CD4-positive, alpha-beta T cell treated with Interleukin-6 for 4 hours (primary cell): ENCODE results near the gene DNAH10.
"Not testable (repeated sequence)": the region's sequence is repeated elsewhere in the genome, so short reads cannot be mapped to it uniquely, and the experiment has no call there.

Experiments
- DNase-seq: peaks from one replicate; pipeline ENCODE4 v3.0.0-alpha.2; 2020; ENCODE audit warnings: mixed read lengths

Gene DNAH10

DNA sequence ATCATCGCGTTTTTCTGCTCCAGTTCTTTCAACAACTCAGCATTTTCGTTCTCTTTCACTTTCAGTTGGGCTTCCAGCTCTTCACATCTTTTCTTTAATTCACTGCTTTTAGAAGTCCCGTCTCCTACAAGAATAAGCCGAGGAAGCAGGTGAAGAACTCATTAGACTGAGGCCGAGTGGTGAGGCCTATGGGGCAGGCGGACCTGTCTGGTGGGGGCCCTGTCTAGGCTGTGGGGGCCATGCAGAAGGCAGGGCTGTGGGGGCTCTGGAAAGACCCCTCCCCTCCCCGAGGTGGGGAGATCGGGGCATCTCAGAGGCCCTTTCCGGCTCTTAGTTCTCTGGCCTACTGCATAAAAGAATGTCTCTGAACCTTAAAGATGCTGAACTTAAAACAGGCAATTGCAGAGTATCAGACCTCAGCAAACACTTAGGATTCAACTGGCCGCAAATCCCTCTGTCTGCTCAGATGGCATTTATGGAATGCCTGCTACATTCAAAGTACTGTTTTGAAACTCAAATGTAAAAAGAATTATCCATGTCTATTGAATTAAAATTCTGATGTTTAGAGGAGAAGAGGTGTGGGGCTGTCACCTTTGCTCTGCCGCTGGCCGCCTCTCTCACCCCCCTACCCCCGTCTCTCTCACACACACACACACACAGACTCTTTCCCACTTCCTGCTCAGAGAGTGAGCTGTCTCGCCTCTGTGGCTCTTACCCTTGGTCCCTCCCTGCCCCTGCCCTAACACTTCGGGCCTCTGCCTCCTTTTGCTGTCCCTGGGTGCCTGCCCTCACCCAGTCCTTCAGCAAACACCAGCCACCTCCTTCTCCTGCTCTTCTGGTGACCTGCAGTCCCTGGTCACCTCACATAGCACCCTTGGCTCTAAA lies 175.8 kb downstream of the DNAH10 start:
- DNase-seq: peak; percentile 70

DNA sequence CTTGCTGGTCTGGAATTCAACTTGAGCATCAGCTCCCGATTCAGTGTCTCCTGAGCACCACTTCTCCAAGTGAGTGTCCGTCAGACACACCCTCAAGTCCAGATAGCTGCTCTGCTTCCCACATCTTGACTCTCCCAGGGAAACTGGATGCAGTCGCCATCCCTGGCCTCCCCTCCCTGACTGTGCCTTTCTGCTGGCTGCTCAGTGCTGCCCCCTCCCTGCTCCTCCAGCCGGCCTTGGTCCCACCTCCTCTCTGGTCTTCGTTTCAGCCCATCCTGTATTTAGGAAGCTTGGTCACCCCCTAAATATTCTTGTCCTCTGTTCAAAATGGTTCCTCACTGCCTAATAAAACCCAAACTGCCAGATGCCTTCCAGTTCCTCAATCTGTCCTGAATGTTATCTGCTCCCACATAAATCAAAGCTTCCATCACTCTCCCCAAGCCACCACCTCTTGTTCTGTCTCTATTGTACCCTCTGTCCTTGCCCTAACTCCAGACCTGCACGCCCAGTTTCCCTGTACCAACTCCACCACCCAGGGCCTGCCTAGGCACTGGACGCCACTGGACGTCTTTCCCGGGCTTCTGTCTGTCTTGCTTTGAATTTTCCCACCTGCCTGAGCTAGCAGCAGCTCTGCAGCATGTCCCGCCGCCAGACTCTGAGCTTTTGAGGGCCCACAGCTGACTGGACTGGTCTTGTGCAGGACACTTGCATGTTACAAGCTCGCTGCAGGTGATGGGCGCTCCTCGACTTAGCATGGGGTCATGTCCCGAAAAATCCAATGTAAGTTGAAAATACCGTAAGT lies 176.8 kb downstream of the DNAH10 start:
- DNase-seq: no peak

DNA sequence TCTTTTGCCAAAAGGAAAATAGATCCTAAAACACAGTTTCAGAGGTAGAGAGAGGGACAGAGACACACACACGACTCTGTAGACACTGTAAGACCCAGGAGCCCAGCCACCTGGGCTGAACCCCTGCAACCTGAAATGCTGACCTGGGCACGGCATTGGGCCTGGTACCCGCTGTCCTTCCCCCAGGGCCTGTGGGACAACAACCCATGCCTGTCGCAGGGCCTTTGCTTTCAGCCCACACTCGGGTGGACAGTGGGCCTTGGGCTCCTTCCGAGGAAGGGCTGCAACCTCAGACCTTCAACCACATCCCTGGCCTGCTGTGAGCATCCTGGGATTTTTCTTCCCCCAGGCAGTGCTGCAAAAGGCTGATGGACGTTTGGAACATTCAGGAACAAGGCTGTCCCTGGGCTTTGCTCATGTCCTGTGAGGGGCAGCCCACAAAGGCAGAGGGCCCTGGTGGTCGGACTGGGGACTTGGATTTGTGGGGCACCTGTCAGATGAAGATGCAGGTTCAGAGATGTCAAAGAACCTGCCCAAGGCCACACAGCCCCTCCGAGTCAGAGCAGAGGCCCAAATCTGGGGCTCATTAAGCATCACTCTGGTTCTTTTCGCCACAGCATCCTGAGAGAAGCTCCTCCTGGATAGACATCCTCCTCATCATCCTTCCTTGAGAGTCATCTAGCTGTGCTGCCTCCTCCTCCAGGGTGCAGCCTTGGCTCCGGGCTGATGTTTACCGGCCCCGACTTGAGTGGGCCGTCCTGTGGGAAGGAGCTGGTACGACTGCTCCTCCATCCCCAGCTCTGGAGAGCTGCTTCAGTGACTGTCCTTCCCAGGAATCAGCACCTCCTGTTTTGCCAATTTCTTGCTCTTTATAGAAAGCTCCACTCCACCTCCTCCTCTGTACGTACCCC lies 177.9 kb downstream of the DNAH10 start:
- no peak for DNase-seq

- no peak for DNase-seq
These were observed 178.5 kb downstream of the DNAH10 start for GRCh38 chr12:123940627-123940966.

GRCh38 chr12:123941000-123941399 lies 178.9 kb downstream of the DNAH10 start:
- DNase-seq: no peak

- DNase-seq: no peak
These were observed 179.6 kb downstream of the DNAH10 start for GRCh38 chr12:123941624-123942237.

DNA sequence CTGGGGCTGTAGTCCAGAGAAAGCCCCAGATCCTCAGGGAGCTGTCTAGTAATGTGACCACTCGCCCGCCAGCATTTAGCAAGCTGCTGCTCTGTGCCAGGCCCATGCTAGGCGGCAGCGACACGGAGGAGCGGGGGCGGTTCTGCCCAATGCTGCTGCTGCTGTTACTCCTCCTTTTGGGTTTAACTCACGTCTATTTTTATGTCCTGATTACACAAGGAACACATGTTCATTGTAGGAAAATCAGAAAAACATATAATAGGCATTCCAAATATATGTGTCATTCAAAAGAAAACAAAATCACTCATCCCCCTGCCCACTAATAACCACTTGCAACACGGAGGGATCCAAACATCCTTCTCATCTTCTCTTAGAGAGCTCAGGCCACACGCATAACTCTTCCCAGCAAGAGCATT lies 180.1 kb downstream of the DNAH10 start:
- DNase-seq: no peak

DNA sequence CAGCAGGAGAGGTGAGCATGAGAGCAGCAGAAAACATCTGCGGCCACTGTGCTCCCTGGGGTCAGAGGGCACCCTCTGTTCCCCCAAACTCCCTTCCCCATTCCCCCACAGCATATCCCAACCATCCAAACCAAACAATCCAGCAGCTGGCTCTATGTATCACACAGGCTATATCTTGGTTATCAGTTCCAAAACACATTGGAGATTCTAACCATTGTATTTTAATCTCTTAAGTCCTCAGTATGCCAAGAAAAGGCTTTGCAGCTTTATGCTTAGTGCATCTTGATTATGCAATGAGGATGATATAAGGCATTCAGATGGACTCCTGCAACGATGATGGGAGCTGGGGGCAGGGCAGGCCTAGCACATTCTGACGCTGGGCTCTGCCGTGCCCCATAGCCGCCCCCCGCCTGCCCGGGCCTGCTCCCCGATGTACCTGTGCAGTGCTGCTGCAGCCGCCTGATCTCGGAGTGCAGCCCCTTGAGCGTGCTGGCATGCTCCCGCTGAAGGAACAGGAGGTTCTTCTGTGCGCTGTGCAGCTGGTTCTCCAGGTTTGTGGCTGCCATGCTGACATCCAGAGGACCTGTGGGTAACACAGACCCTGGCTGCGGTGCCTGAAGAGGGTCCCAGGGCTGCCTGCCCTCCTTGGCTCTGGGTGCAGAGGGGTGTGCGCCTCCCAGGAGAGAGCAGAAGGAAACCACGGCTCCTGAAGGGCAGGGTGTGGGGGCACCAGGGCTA lies 181.0 kb downstream of the DNAH10 start:
- no peak for DNase-seq

DNA sequence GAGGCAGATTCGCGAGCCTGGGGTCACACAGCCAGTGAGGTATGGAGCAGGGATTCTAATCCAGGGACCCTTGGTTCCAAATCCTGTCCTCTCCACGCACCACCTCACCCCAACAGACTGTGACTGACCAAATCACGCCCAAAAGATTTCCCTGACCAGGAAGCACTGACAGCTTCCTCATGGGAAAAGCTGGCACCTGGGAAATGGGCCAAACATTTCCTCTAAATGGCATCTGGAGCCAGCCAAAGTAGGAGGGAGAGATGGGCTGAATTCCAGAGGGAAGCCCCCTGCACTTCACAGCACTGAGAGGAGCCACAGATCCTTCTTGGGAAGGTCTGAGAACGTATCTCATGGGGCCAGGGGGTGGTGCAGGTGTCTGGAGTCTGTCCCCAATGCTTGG lies 181.7 kb downstream of the DNAH10 start:
- DNase-seq: no peak

- DNase-seq: no peak
These were observed 182.6 kb downstream of the DNAH10 start for GRCh38 chr12:123944696-123945095.

- no peak for DNase-seq
These were observed 183.4 kb downstream of the DNAH10 start for GRCh38 chr12:123945287-123946151.

DNA sequence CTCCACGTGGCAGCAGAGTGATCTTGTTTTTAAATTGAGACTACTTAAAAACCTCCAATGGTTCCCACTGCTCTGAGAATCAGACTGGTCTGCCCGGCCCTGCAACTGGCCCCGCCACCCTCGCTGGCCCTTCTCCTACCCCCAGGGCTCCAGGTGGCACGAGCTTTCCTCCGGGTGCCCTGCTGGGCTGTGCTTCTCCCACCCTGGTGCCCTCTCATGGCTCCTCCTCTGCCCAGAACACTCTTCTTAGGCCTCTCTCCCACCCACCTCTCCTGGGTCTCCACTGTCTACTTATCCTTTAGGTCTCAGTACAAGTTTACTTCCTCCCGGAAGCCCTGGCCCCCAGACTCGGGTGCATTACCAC lies 184.0 kb downstream of the DNAH10 start:
- no peak for DNase-seq

DNA sequence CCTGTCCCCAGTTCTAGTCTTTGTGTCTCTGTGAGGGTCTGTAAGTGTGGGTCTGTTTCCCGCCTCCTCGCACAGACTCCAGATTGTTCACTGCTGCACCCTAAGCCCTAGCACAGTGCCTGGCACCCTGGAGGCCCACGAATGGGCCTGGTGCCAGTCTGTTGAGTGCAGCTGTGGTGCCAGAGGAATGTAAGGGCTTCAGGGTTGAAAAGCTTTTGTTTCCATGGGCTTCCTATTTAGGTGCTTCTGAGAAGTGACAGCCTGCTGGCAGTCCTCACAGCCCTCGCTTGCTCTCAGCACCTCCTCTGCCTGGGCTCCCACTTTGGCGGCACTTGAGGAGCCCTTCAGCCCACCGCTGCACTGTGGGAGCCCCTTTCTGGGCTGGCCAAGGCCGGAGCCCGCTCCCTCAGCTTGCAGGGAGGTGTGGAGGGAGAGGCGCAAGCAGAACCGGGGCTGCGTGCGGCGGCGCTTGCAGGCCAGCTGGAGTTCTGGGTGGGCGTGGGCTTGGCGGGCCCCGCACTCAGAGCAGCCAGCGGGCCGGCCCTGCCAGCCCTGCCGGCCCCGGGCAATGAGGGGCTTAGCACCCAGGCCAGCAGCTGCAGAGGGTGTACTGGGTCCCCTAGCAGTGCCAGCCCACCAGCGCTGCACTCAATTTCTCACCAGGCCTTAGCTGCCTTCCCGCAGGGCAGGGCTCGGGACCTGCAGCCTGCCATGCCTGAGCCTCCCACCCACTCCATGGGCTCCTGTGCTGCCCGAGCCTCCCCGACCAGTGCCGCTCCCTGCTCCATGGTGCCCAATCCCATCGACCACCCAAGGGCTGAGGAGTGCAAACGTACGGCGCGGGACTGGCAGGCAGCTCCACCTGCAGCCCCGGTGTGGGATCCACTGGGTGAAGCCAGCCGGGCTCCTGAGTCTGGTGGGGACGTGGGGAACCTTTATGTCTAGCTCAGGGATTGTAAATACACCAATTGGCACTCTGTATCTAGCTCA lies 184.7 kb downstream of the DNAH10 start:
- DNase-seq: not testable (repeated sequence)

DNA sequence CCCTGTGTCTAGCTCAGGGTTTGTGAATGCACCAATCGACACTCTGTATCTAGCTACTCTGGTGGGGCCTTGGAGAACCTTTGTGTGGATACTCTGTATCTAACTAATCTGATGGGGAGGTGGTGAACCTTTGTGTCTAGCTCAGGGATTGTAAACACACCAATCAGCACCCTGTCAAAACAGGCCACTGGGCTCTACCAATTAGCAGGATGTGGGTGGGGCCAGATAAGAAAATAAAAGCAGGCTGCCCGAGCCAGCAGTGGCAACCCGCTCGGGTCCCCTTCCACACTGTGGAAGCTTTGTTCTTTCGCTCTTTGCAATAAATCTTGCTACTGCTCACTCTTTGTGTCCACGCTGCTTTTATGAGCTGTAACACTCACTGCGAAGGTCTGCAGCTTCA lies 185.4 kb downstream of the DNAH10 start:
- not testable (repeated sequence) for DNase-seq

GRCh38 chr12:123948401-123948795 lies 186.3 kb downstream of the DNAH10 start:
- no peak for DNase-seq

GRCh38 chr12:123948796-123949769 lies 187.0 kb downstream of the DNAH10 start:
- no peak for DNase-seq

- DNase-seq: no peak
These were observed 187.7 kb downstream of the DNAH10 start for GRCh38 chr12:123949770-123950165.
